Keratinocyte (primary cell): ENCODE data around the gene SHROOM3. TPM values are rescaled to one million over a fixed set of nuclear protein-coding genes. Genes with fewer than 3 reads are reported as not detected.

ENCODE experiments used
- DNase-seq: peaks from one replicate; pipeline ENCODE4 v3.0.0-alpha.2; 2011; ENCODE audit warnings: low read depth, missing footprints, low spot score
- FAIRE-seq: peaks from 2 replicates; lab custom pipeline; 2011; peaks lifted over from hg19 to GRCh38; lab: Jason Lieb, UNC
- H2AFZ ChIP-seq: 2 replicates; pipeline ENCODE4 v1.6.0; 2012; ENCODE audit warnings: low read length, control low read depth, inconsistent platforms; ENCODE audit not compliant: control insufficient read depth
- H3K27ac ChIP-seq: 2 replicates; pipeline ENCODE4 v1.5.1; 2011; ENCODE audit warnings: low read length; ENCODE audit not compliant: control insufficient read depth, insufficient read depth
- H3K27me3 ChIP-seq: 3 replicates; pipeline ENCODE4 v1.6.0; 2011; ENCODE audit warnings: low read length; ENCODE audit not compliant: control insufficient read depth, insufficient read depth; ENCODE audit errors: extremely low read depth
- H3K36me3 ChIP-seq, 2 experiments: 2 replicates in 1 of 2; 3 replicates in 1 of 2; pipeline ENCODE4 v1.5.1; 2011; ENCODE audit warnings: low read length in 2 of 2, mild to moderate bottlenecking in 1 of 2; ENCODE audit not compliant: control insufficient read depth in 2 of 2, insufficient read depth in 2 of 2; ENCODE audit errors: extremely low read depth in 1 of 2
- H3K4me1 ChIP-seq: 3 replicates; pipeline ENCODE4 v1.5.1; 2011; ENCODE audit warnings: low read length; ENCODE audit not compliant: control insufficient read depth, insufficient read depth; ENCODE audit errors: extremely low read depth
- H3K4me2 ChIP-seq: 3 replicates; pipeline ENCODE4 v1.6.0; 2011; ENCODE audit warnings: low read depth, low read length; ENCODE audit not compliant: control insufficient read depth, insufficient read depth; ENCODE audit errors: extremely low read depth
- H3K4me3 ChIP-seq, 3 experiments: fragments of 200-600 bp in 1 of 3; sonication (generic) in 1 of 3; 2 replicates in 2 of 3; 3 replicates in 1 of 3; pipeline ENCODE4 v1.5.1; 2011 to 2016; ENCODE audit warnings: low read length in 3 of 3, mild to moderate bottlenecking in 3 of 3, control low read depth in 2 of 3, inconsistent platforms in 1 of 3, low read depth in 1 of 3, mixed read lengths in 1 of 3, mixed run types in 1 of 3, moderate library complexity in 1 of 3; ENCODE audit not compliant: control insufficient read depth in 2 of 3, insufficient read depth in 2 of 3; ENCODE audit errors: extremely low read depth in 1 of 3
- H3K79me2 ChIP-seq: 2 replicates; pipeline ENCODE4 v1.6.0; 2012; ENCODE audit warnings: low read length; ENCODE audit not compliant: control insufficient read depth, insufficient read depth
- H3K9ac ChIP-seq: 3 replicates; pipeline ENCODE4 v1.6.0; 2011; ENCODE audit warnings: low read length; ENCODE audit not compliant: control insufficient read depth, insufficient read depth; ENCODE audit errors: extremely low read depth
- H3K9me1 ChIP-seq: 3 replicates; pipeline ENCODE4 v1.6.0; 2011; ENCODE audit warnings: low read length; ENCODE audit not compliant: control insufficient read depth, insufficient read depth; ENCODE audit errors: extremely low read depth
- H3K9me3 ChIP-seq: 2 replicates; pipeline ENCODE4 v1.5.1; 2012; ENCODE audit warnings: low read depth, low read length; ENCODE audit not compliant: control insufficient read depth
- H4K20me1 ChIP-seq: 3 replicates; pipeline ENCODE4 v1.6.0; 2011; ENCODE audit warnings: low read length; ENCODE audit not compliant: control insufficient read depth, insufficient read depth; ENCODE audit errors: extremely low read depth
- EZH2 ChIP-seq: IDR thresholded peaks from one replicate; pipeline ENCODE4 v1.6.1; 2012; ENCODE audit warnings: inconsistent platforms, mild to moderate bottlenecking, low read length, moderate library complexity
- dilution Hi-C: fragments of 300-500 bp; cut with MboI; formaldehyde crosslinking; loops from one replicate; pipeline ENCODE4 v1.7.0; 2020; ENCODE audit warnings: low sequenced_read_pairs; ENCODE audit not compliant: extremely low pct_ligation_motif_present
- polyA plus RNA-seq, 5 experiments: library from polyadenylated mRNA; depleted of rRNA in 3 of 5; stranded (reverse) in 3 of 5; stranded (forward) in 1 of 5; unstranded in 1 of 5; fragments of >200 nt; gene quantifications; 1 replicate in 1 of 5; 2 replicates in 3 of 5; 3 replicates in 1 of 5; pipeline versions ENCODE4 v1.2.1 to v1.2.3, GENCODE V29; 2011 to 2012; ENCODE audit warnings: missing spikeins in 2 of 5, low read depth in 1 of 5, low replicate concordance in 1 of 5
- TF ChIP-seq, protein P1 (sequence below), 3 experiments: IDR thresholded peaks in 1 of 3; conservative IDR thresholded peaks in 1 of 3; optimal IDR thresholded peaks in 1 of 3; 2 replicates in 2 of 3; 3 replicates in 1 of 3; pipeline versions ENCODE3 to v1.5.1; 2011; ENCODE audit warnings: low read length in 3 of 3, mild to moderate bottlenecking in 3 of 3, moderate library complexity in 2 of 3, control low read depth in 1 of 3, inconsistent platforms in 1 of 3; ENCODE audit not compliant: insufficient read depth in 2 of 3; ENCODE audit errors: extremely low read depth in 1 of 3

SHROOM3 gene
- polyA plus RNA-seq, 1 donor (not counting 4 experiments of a cell fraction or from before 2014, with no cell fraction given), result 4.9 TPM

DNA sequence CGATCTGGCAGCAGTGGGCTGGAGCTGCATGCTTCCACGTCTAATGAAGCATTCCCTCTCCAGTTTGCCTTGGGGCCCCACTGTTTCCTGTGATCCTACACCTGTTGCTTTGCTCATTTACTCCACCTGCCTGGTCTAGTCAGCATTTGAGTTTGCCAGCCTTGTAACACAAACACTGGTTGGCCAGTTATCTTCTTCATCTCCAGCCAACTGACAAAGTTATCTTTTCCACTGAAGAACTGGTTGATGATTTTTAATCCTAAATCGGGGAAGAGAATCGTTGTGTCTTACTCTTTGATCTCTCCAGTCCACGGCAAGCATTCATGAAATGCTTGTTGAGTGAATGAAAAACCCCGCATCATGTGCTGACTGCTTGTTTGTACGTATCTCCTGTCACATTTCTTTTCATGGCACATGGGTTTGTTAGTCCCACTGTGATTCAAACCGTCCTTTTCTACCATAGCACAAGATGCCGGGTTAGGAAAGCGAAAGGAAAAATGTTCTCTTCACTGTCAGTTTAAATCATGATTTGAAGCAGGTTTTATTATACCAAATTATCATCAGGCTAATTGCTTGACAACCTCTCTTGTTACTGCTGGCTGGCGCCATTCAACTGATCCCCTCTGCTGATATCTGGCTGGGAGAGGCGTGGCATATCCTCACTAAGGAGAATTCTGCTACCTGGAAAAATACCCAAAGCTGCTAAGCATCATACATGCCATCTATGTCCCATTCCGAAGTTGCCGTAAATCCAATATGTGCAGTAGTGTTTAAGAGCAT is 144.8 kb downstream of the SHROOM3 start:
- H4K20me1 ChIP-seq, result no peaks in the 10 kb centered on the region
- peaks cover 6% of the 10 kb centered on the region for H3K4me1 ChIP-seq
- H3K9me3 ChIP-seq, result no peaks in the 10 kb centered on the region
- H3K9ac ChIP-seq, result no peak overlapping the region
- peak; percentile 78 for FAIRE-seq
- H3K36me3 ChIP-seq, result no peaks in the 10 kb centered on the region
- dilution Hi-C loops, result no loop called here
- TF ChIP-seq, protein P1, sequence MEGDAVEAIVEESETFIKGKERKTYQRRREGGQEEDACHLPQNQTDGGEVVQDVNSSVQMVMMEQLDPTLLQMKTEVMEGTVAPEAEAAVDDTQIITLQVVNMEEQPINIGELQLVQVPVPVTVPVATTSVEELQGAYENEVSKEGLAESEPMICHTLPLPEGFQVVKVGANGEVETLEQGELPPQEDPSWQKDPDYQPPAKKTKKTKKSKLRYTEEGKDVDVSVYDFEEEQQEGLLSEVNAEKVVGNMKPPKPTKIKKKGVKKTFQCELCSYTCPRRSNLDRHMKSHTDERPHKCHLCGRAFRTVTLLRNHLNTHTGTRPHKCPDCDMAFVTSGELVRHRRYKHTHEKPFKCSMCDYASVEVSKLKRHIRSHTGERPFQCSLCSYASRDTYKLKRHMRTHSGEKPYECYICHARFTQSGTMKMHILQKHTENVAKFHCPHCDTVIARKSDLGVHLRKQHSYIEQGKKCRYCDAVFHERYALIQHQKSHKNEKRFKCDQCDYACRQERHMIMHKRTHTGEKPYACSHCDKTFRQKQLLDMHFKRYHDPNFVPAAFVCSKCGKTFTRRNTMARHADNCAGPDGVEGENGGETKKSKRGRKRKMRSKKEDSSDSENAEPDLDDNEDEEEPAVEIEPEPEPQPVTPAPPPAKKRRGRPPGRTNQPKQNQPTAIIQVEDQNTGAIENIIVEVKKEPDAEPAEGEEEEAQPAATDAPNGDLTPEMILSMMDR (optimal IDR thresholded peaks at IDR 0.05 in 1 of 3, IDR thresholded peaks at IDR 0.05 in 1 of 3, conservative IDR thresholded peaks at IDR 0.05 in 1 of 3; ENCODE audit: extremely low read depth in 1 of 3, insufficient read depth in 2 of 3, low read length in 3 of 3), result no peak
- peak; percentile 41 for TF ChIP-seq EZH2
- H3K27me3 ChIP-seq, result peaks cover 14% of the 10 kb centered on the region
- DNase-seq, result no peak
- peak overlapping the region; percentile 78 for H3K4me2 ChIP-seq
- H3K4me3 ChIP-seq, result peak overlapping the region in 1 of 3 experiments; percentile 47
- no peak overlapping the region for H3K27ac ChIP-seq
- H3K79me2 ChIP-seq, result no peaks in the 10 kb centered on the region
- H3K9me1 ChIP-seq, result no peaks in the 10 kb centered on the region
- H2AFZ ChIP-seq, result peak overlapping the region; percentile 17

GRCh38 chr4:76581077-76581962 is 146.3 kb downstream of the SHROOM3 start:
- Histone ChIP-seq H4K20me1 (no peaks in the 10 kb centered on the region), H3K27me3 (peaks cover 25% of the 10 kb centered on the region), H3K36me3 (no peaks in the 10 kb centered on the region), H3K4me2 (no peak overlapping the region), H3K27ac (no peak overlapping the region), H3K79me2 (no peaks in the 10 kb centered on the region), H3K9me1 (no peaks in the 10 kb centered on the region), H3K9ac (no peak overlapping the region), H3K4me3 (no peak overlapping the region), H3K9me3 (no peaks in the 10 kb centered on the region), H3K4me1 (peaks cover 6% of the 10 kb centered on the region), H2AFZ (no peak overlapping the region)
- no peak for TF ChIP-seq EZH2
- TF ChIP-seq, protein P1 (optimal IDR thresholded peaks at IDR 0.05 in 1 of 3, IDR thresholded peaks at IDR 0.05 in 1 of 3, conservative IDR thresholded peaks at IDR 0.05 in 1 of 3; ENCODE audit: extremely low read depth in 1 of 3, insufficient read depth in 2 of 3, low read length in 3 of 3), result no peak
- no peak for DNase-seq
- dilution Hi-C loops, result no loop called here
- FAIRE-seq, result no peak
